GF-D8 (cell line): Measurements from ENCODE around the gene PTX4.

Experiments
- DNase-seq: peaks from one replicate; lab custom pipeline; 2025; lab: John Stamatoyannopoulos, UW

PTX4 gene

GRCh38 chr16:1488619-1489018, at the start of gene PTX4:
TSS of gene PTX4 (minus strand) at chr16:1488944. CDS start at chr16:1488909, 35 bp downstream.
- no peak for DNase-seq

- DNase-seq: peak; percentile 38
Observed at GRCh38 chr16:1537763-1538289, 49.1 kb upstream of the PTX4 start.

- no peak for DNase-seq
Observed at GRCh38 chr16:1537138-1537577, 48.4 kb upstream of the PTX4 start.

GRCh38 chr16:1536601-1537000, 47.9 kb upstream of the PTX4 start:
- DNase-seq: no peak

- no peak for DNase-seq
Observed at GRCh38 chr16:1535391-1536291, 46.9 kb upstream of the PTX4 start.

- DNase-seq: no peak
Observed at GRCh38 chr16:1534021-1535020, 45.6 kb upstream of the PTX4 start.

GRCh38 chr16:1533443-1533951, 44.8 kb upstream of the PTX4 start, which contains the start of gene TMEM204:
TSS of gene TMEM204 (plus strand) at chr16:1533666. CDS start at chr16:1534276, 610 bp downstream.
- no peak for DNase-seq

- DNase-seq: no peak
Observed at GRCh38 chr16:1532771-1533170, 44.0 kb upstream of the PTX4 start.

GRCh38 chr16:1532081-1532760, 43.5 kb upstream of the PTX4 start:
- no peak for DNase-seq

- no peak for DNase-seq
Observed at GRCh38 chr16:1531638-1531910, 42.8 kb upstream of the PTX4 start.

GRCh38 chr16:1530883-1531637, 42.3 kb upstream of the PTX4 start:
- DNase-seq: no peak

GRCh38 chr16:1530349-1530882, 41.7 kb upstream of the PTX4 start:
- DNase-seq: no peak

- DNase-seq: no peak
Observed at GRCh38 chr16:1528921-1529537, 40.3 kb upstream of the PTX4 start.

GRCh38 chr16:1527836-1528811, 39.4 kb upstream of the PTX4 start:
- DNase-seq: no peak

- no peak for DNase-seq
Observed at GRCh38 chr16:1526608-1527555, 38.1 kb upstream of the PTX4 start.

GRCh38 chr16:1525871-1526607, 37.3 kb upstream of the PTX4 start:
- no peak for DNase-seq

GRCh38 chr16:1524366-1524765, 35.6 kb upstream of the PTX4 start:
- no peak for DNase-seq
